ENCODE results near the gene PRPSAP1. TPM values are rescaled to one million over a fixed set of nuclear protein-coding genes. Genes with fewer than 3 reads are reported as not detected.
"Not testable (repeated sequence)": the region's sequence is repeated elsewhere in the genome, so short reads cannot be mapped to it uniquely, and the experiment has no call there.

Gene PRPSAP1
- total RNA-seq, 1 donor from 2014 or later = 40.1 TPM

- DNase-seq (ENCODE audit: low spot score) = no peak
Observed at GRCh38 chr17:76318586-76318985, 35.1 kb downstream of the PRPSAP1 start.

- no peak for DNase-seq (ENCODE audit: low spot score)
Observed at GRCh38 chr17:76317535-76317934, 36.2 kb downstream of the PRPSAP1 start.

GRCh38 chr17:76314392-76315227, 39.1 kb downstream of the PRPSAP1 start:
- DNase-seq (ENCODE audit: low spot score) = peak; percentile 52

- no peak for DNase-seq (ENCODE audit: low spot score)
Observed at GRCh38 chr17:76312735-76313134, 41.0 kb downstream of the PRPSAP1 start.

- no peak for DNase-seq (ENCODE audit: low spot score)
Observed at GRCh38 chr17:76309461-76309860, 44.3 kb downstream of the PRPSAP1 start.

- DNase-seq (ENCODE audit: low spot score) = no peak
Observed at GRCh38 chr17:76307966-76308338, 45.8 kb downstream of the PRPSAP1 start, which contains the start of gene QRICH2. Gene QRICH2, minus strand, starts transcription at chr17:76308276. Its CDS starts 278 bp downstream, at chr17:76307998.

GRCh38 chr17:76307299-76307965, 46.3 kb downstream of the PRPSAP1 start:
- no peak for DNase-seq (ENCODE audit: low spot score)

- DNase-seq (ENCODE audit: low spot score) = not testable (repeated sequence)
Observed at GRCh38 chr17:76305135-76305454, 48.6 kb downstream of the PRPSAP1 start.

GRCh38 chr17:76304226-76305134, 49.2 kb downstream of the PRPSAP1 start:
- no peak for DNase-seq (ENCODE audit: low spot score)

- no peak for DNase-seq (ENCODE audit: low spot score)
Observed at GRCh38 chr17:76297436-76297835, 56.3 kb downstream of the PRPSAP1 start.

- no peak for DNase-seq (ENCODE audit: low spot score)
Observed at GRCh38 chr17:76296889-76297288, 56.8 kb downstream of the PRPSAP1 start.

GRCh38 chr17:76296186-76296585, 57.5 kb downstream of the PRPSAP1 start:
- DNase-seq (ENCODE audit: low spot score) = no peak

GRCh38 chr17:76293106-76293505, 60.6 kb downstream of the PRPSAP1 start:
- DNase-seq (ENCODE audit: low spot score) = no peak

- no peak for DNase-seq (ENCODE audit: low spot score)
Observed at GRCh38 chr17:76292567-76292966, 61.1 kb downstream of the PRPSAP1 start.

- no peak for DNase-seq (ENCODE audit: low spot score)
Observed at GRCh38 chr17:76281573-76282371, 71.9 kb downstream of the PRPSAP1 start.

- no peak for DNase-seq (ENCODE audit: low spot score)
Observed at GRCh38 chr17:76280650-76281049, 73.1 kb downstream of the PRPSAP1 start.

GRCh38 chr17:76279742-76280287, 73.9 kb downstream of the PRPSAP1 start:
- DNase-seq (ENCODE audit: low spot score) = no peak

GRCh38 chr17:76278952-76279741, 74.6 kb downstream of the PRPSAP1 start:
- DNase-seq (ENCODE audit: low spot score) = peak; percentile 88

- DNase-seq (ENCODE audit: low spot score) = no peak
Observed at GRCh38 chr17:76278268-76278908, 75.3 kb downstream of the PRPSAP1 start.
